ENCODE data around the gene GNAI3.

GNAI3 gene

DNA sequence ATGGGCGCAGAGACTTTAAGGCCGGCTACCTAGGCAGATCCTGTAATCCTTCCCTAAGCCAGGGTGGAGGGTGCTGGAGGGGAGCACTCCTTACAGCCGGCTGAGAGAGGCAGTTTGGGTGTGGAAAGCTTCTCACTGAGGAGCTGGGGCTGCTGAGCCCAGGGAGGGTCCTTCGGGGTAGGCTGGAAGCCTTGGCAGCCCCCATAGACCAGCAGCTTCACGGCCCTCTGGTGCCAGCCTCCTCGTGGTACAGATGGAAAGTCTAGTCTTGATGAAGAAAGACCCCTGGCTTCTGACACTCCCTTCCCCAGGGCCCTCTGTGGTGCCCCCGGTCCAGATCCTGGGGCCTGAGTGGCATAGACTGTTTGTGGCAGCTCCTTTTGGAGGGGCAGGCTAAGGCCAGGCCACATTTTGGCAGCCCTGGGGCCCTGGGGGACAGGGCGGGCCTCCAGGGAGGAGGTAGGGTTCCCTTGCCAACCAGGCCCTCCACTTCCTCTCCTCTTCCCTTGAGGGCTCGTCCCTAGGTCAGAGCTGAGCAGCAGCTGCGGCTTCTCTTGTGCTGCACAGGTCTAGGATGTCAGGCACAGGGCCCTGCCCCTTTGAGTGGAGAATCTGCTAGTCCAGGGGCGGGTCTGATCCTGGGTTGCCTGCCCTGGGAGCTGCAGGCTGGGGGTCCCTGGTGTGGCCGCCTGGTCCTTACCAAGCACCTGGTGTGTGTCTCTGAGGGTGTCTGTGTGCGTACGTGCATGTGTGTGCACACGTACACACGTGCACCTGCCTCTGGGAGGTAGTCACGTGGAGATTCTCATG is 76.0 kb downstream of the GNAI3 start:
- ATAC-seq (replicated peaks): peak; percentile 56 to 61

DNA sequence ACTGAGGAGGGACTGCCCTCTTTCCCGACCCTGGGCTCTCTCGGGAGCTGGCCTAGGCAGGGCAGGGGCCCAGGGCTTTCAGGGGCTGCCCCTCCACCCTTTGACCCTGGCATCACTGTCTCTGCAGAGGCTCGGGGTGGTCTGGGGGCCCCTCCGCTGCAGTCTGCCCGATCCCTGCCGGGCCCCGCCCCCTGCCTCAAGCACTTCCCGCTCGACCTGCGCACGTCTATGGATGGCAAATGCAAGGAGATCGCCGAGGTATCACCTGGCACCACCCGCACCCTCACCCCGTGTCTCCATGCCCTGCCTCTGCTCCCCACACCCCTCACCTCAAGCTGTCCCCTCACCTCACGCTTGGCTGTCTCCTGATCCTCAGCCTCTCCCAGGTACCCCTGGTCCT is 76.8 kb downstream of the GNAI3 start:
- Mint-ChIP-seq H3K4me3 (no peak overlapping the region), H3K9me3 (no peaks in the 10 kb centered on the region), H3K4me1 (peaks cover 32 to 54% of the 10 kb centered on the region in 2 donors), H3K27ac (peak overlapping the region; percentile 69), H3K27me3 (no peaks in the 10 kb centered on the region), H3K36me3 (peaks cover 24 to 39% of the 10 kb centered on the region in 2 donors)
- ATAC-seq (replicated peaks) (no peak), DNase-seq (no peak)

More for the DNA sequence above, 76.0 kb downstream of the GNAI3 start:
- H3K36me3 Mint-ChIP-seq: peaks cover 17 to 35% of the 10 kb centered on the region in 2 donors
- no peaks in the 10 kb centered on the region for H3K27me3 Mint-ChIP-seq
- no peaks in the 10 kb centered on the region for H3K9me3 Mint-ChIP-seq
- peak overlapping the region; percentile 89 for H3K27ac Mint-ChIP-seq
- H3K4me3 Mint-ChIP-seq: peak overlapping the region; percentile 59 to 79
- peaks cover 36 to 60% of the 10 kb centered on the region in 2 donors for H3K4me1 Mint-ChIP-seq
- DNase-seq: peak; percentile 45

DNA sequence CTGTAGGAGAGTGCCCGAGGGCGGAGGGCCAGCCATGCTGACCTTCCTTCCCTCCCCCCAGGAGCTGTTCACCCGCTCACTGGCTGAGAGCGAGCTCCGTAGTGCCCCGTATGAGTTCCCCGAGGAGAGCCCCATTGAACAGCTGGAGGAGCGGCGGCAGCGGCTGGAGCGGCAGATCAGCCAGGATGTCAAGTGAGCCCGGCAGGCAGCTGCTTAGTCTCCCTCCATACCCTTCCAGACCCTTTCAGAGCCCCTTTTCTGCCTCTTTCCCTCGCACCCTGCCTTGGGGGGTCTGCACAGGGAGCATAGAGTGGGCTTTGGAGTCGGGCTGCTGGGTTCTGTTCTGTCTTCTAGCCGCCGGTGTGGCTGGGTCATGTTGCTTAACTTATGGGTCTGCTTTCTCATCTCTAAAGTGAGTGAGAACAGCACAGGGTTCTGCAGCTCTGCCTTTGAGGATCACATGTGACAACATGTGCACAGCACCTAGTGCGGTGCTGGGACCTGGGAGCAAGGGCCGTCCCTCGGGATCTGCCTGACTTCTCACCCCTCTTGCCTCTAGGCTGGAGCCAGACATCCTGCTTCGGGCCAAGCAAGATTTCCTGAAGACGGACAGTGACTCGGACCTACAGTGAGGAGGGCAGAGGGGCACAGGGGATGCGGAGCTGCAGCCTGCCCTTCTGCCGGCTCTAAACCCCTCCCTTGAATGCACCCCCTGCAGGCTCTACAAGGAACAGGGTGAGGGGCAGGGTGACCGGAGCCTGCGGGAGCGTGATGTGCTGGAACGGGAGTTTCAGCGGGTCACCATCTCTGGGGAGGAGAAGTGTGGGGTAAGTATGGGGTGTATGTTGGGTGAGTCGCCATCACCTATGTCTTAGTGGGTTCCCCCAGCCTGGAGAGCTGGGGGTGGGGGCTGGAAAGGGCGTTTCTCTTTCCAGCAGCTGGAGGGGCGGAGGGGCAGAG is 77.5 kb downstream of the GNAI3 start:
- Mint-ChIP-seq H3K27me3 (no peaks in the 10 kb centered on the region), H3K4me1 (peaks cover 32 to 47% of the 10 kb centered on the region in 2 donors), H3K9me3 (no peaks in the 10 kb centered on the region), H3K4me3 (no peak overlapping the region), H3K36me3 (peaks cover 23 to 42% of the 10 kb centered on the region in 2 donors), H3K27ac (peak overlapping the region; percentile 69)
- ATAC-seq (replicated peaks) (no peak), DNase-seq (no peak)

GRCh38 chr1:109626682-109627408 is 78.4 kb downstream of the GNAI3 start:
- no peaks in the 10 kb centered on the region for H3K9me3 Mint-ChIP-seq
- peak overlapping the region; percentile 25 for H3K27ac Mint-ChIP-seq
- H3K36me3 Mint-ChIP-seq: peaks cover 30 to 52% of the 10 kb centered on the region in 2 donors
- DNase-seq: no peak
- ATAC-seq (replicated peaks): no peak
- no peak overlapping the region for H3K4me3 Mint-ChIP-seq
- peaks cover 29 to 37% of the 10 kb centered on the region in 2 donors for H3K4me1 Mint-ChIP-seq
- H3K27me3 Mint-ChIP-seq: no peaks in the 10 kb centered on the region

GRCh38 chr1:109627692-109628399 is 79.4 kb downstream of the GNAI3 start:
- Mint-ChIP-seq H3K4me1 (peaks cover 19 to 27% of the 10 kb centered on the region in 2 donors), H3K4me3 (no peak overlapping the region), H3K27ac (no peak overlapping the region), H3K9me3 (no peaks in the 10 kb centered on the region), H3K27me3 (no peaks in the 10 kb centered on the region), H3K36me3 (peaks cover 34 to 57% of the 10 kb centered on the region in 2 donors)
- DNase-seq (no peak), ATAC-seq (replicated peaks) (no peak)

DNA sequence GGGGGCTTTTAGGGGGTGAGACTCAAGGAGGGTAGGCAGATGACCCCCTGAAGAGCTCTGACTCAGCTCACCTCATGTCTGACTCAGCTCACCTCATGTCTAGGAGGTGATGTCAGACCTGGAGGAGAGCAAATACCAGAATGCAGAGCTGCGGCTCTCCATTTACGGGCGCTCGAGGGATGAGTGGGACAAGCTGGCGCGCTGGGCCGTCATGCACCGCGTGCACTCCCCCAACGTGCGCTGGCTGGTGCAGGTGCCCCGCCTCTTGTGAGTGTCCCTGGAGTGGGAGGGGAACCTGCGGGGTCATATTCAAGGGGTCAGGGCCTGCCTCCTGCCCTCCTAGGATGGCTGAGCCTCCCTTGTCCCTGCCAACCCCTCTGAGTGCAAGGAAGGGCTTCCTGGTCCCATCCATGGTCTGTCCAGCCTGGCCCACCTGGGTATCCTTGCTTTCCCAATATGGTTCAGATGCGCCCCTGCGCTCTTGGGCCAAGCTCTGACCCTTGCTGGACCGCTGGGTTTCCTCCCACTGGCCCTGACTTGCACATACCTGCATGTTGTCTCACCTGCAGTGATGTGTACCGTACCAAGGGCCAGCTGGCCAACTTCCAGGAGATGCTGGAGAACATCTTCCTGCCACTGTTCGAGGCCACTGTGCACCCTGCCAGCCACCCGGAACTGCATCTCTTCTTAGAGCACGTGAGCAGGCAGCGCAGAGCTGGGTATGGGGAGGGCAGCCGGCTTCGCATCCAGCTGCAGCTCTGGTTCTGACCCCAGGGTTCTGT is 80.3 kb downstream of the GNAI3 start:
- ATAC-seq (replicated peaks): no peak
- Mint-ChIP-seq H3K4me1 (peaks cover 11 to 18% of the 10 kb centered on the region in 2 donors), H3K27me3 (no peaks in the 10 kb centered on the region), H3K36me3 (peaks cover 36 to 58% of the 10 kb centered on the region in 2 donors), H3K4me3 (no peak overlapping the region), H3K9me3 (no peaks in the 10 kb centered on the region), H3K27ac (no peak overlapping the region)
- DNase-seq: no peak

- Mint-ChIP-seq H3K36me3 (peaks cover 36 to 58% of the 10 kb centered on the region in 2 donors), H3K4me1 (peaks cover 10 to 14% of the 10 kb centered on the region in 2 donors), H3K27me3 (no peaks in the 10 kb centered on the region), H3K4me3 (no peak overlapping the region), H3K9me3 (no peaks in the 10 kb centered on the region), H3K27ac (no peak overlapping the region)
- ATAC-seq (replicated peaks) (no peak), DNase-seq (no peak)
These were observed 81.1 kb downstream of the GNAI3 start for GRCh38 chr1:109629372-109630030.

DNA sequence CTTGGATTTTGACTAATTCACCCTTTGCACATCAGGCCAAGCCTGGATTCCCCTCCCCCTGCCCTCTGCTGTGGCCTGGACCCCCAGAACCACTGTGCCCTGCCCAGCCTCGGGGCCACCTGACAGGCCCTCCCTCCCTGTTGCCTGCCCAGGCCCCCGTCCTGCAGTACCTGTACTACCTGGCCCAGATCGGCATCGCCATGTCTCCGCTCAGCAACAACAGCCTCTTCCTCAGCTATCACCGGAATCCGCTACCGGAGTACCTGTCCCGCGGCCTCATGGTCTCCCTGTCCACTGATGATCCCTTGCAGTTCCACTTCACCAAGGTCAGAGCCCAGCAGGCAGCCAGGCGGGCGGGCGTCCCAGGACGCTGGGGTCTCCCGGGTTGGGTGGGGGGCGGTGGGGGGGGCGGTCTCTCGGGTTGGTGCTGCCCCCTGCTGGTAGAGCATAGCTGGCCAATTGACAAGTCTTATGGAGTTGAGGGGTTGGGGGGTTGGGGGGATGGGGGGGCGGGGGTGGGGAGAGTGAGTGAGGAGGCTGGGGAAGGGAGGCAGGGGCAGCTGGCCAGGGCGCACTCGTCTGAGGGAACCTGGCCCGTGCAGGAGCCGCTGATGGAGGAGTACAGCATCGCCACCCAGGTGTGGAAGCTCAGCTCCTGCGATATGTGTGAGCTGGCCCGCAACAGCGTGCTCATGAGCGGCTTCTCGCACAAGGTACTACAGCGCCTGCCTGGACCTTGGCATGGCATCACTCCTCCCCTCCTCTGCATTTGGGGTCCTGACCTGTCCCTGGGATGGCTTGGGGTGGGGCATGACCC is 81.9 kb downstream of the GNAI3 start:
- Mint-ChIP-seq H3K4me1 (peaks cover 12 to 18% of the 10 kb centered on the region in 2 donors), H3K36me3 (peaks cover 36 to 58% of the 10 kb centered on the region in 2 donors), H3K27me3 (no peaks in the 10 kb centered on the region), H3K9me3 (no peaks in the 10 kb centered on the region), H3K4me3 (no peak overlapping the region), H3K27ac (no peak overlapping the region)
- ATAC-seq (replicated peaks) (no peak), DNase-seq (no peak)

DNA sequence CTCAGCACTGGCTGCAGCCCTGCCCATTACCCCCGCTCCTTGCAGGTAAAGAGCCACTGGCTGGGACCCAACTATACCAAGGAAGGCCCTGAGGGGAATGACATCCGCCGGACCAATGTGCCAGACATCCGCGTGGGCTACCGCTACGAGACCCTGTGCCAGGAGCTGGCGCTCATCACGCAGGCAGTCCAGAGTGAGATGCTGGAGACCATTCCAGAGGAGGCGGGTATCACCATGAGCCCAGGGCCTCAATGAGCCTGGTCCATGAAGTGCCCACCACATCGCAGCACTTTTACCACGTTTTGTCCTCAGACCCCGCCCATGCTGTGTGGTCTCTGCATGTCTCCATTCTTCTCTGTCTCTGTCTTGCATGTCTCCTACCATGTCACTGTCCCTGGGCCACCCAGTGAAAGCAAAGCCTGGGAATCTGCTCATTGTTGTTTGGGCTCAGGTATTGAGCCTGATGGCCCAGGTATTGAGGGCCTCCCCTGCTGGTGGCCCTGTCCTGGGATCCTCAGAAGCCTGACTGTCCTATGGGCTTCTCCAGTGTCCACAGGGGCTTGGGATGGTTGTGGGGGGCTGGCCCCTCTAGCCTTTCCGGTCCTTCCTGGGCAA is 82.6 kb downstream of the GNAI3 start:
- Mint-ChIP-seq H3K4me1 (peaks cover 11 to 19% of the 10 kb centered on the region in 2 donors), H3K9me3 (no peaks in the 10 kb centered on the region), H3K27me3 (no peaks in the 10 kb centered on the region), H3K36me3 (peaks cover 32 to 52% of the 10 kb centered on the region in 2 donors), H3K4me3 (no peak overlapping the region), H3K27ac (no peak overlapping the region)
- ATAC-seq (replicated peaks): no peak
- no peak for DNase-seq

DNA sequence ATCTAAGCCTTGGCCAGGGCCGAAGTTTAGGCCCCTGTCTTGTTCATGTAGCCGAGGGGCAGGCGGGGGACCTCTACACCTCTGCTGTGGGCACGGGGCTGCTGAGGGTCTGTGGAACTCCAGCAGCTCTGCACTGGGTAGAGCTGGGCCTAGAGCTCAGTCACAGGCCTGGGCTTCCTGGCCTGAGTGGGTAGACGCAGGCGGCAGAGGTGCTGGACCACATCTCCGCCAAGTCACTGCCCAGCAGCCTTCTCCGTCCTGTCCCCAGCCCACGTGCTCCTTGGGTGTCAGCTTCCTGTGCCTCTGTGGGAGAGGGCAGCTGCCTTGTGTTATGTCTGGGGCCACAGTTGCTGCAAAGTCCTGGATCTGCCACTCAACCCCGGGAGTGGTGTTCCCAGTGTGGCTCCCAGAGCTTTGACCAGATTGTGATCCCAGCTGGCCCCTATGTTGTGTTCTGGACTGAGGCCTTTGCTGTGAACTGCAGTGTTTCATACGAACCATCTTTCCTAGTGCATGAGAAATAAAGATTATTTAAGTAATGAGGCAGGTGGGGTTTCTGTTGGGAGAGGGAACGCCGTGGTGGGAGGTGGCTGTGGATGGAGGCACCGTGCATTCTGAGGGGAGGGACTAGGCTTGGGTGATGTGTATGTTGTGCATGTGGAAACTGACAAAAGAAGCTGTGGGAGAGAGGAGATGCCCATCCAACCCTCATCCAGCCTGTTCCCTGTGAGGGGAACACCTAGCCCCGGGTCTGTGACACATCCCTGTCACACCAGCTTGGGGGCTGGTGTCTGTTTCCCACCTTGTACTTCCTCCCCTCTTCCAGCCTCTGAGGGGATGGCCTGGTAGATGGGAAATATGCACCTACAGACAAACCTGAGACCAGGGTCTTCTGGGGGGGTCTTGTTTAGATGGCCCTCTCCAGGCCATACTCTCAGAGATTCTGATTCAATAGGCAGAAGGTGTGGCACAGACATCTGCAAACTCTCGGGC is 83.4 kb downstream of the GNAI3 start:
- Mint-ChIP-seq H3K4me1 (peaks cover 11 to 15% of the 10 kb centered on the region in 2 donors), H3K27me3 (no peaks in the 10 kb centered on the region), H3K4me3 (no peak overlapping the region), H3K27ac (no peak overlapping the region), H3K36me3 (peaks cover 29 to 47% of the 10 kb centered on the region in 2 donors), H3K9me3 (no peaks in the 10 kb centered on the region)
- no peak for ATAC-seq (replicated peaks)
- DNase-seq: no peak

Measured in stimulated activated naive B cell treated with anti-CD40 and anti-IgM and Interleukin-4, amounts not matched to agents 10 μg/mL and 1 μg/mL and 100 μg/mL, for 72 hours (primary cell).